NCI-H2081 (cell line): ENCODE measurements around the gene PAGE2.
A peak's percentile ranks its signal among the peaks of the same experiment; 100 is the strongest.
"Not testable (repeated sequence)": the region's sequence is repeated elsewhere in the genome, so short reads cannot be mapped to it uniquely, and the experiment has no call there.

Experiments
- DNase-seq, 2 experiments: peaks; one replicate each; lab custom pipeline; 2025; lab: John Stamatoyannopoulos, UW

PAGE2 gene

GRCh38 chrX:55088795-55089489, at the start of gene PAGE2:
Gene PAGE2 (plus strand): TSS chrX:55089018. CDS start chrX:55090021, 1,003 bp downstream.
- DNase-seq = no peak

GRCh38 chrX:55039471-55039870, 49.3 kb upstream of the PAGE2 start:
- DNase-seq = no peak

GRCh38 chrX:55041514-55041913, 47.3 kb upstream of the PAGE2 start:
- DNase-seq = no peak

- DNase-seq = not testable (repeated sequence)
Measured at GRCh38 chrX:55050599-55050998, 38.2 kb upstream of the PAGE2 start.

GRCh38 chrX:55056820-55057674, 31.8 kb upstream of the PAGE2 start:
- no peak for DNase-seq

- DNase-seq = peak in 1 of 2 experiments; percentile 22
Measured at GRCh38 chrX:55057675-55058249, 31.1 kb upstream of the PAGE2 start.

GRCh38 chrX:55067180-55067579, 21.6 kb upstream of the PAGE2 start:
- not testable (repeated sequence) for DNase-seq

GRCh38 chrX:55072286-55072685, 16.5 kb upstream of the PAGE2 start:
- DNase-seq = no peak

GRCh38 chrX:55074851-55075467, 13.9 kb upstream of the PAGE2 start, which contains the start of gene PAGE2B:
Gene PAGE2B (plus strand): TSS chrX:55075030. CDS start chrX:55076042, 1,012 bp downstream.
- DNase-seq = no peak

- no peak for DNase-seq
Measured at GRCh38 chrX:55098691-55099090, 9.9 kb downstream of the PAGE2 start.

GRCh38 chrX:55099162-55099561, 10.3 kb downstream of the PAGE2 start:
- no peak for DNase-seq

- no peak for DNase-seq
Measured at GRCh38 chrX:55102754-55103153, 13.9 kb downstream of the PAGE2 start.

- no peak for DNase-seq
Measured at GRCh38 chrX:55107262-55107661, 18.4 kb downstream of the PAGE2 start.

- DNase-seq = no peak
Measured at GRCh38 chrX:55107911-55108310, 19.1 kb downstream of the PAGE2 start.

- no peak for DNase-seq
Measured at GRCh38 chrX:55109306-55109705, 20.5 kb downstream of the PAGE2 start.

GRCh38 chrX:55111578-55112254, 22.9 kb downstream of the PAGE2 start:
- DNase-seq = no peak

- DNase-seq = not testable (repeated sequence)
Measured at GRCh38 chrX:55116589-55116988, 27.8 kb downstream of the PAGE2 start.

GRCh38 chrX:55118574-55118973, 29.8 kb downstream of the PAGE2 start:
- no peak for DNase-seq

GRCh38 chrX:55119271-55119670, 30.5 kb downstream of the PAGE2 start:
- no peak for DNase-seq

GRCh38 chrX:55119712-55120111, 30.9 kb downstream of the PAGE2 start:
- DNase-seq = no peak

- DNase-seq = no peak
Measured at GRCh38 chrX:55120761-55121358, 32.0 kb downstream of the PAGE2 start.
